Neural cell (in vitro differentiated cells): ENCODE results near the gene KRTAP27-1.

Experiments used
- CTCF ChIP-seq: fragments of 450-650 bp; IDR thresholded peaks from 2 replicates; pipeline ENCODE4 v1.5.1; 2014; ENCODE audit warnings: antibody characterized with exemption, mild to moderate bottlenecking, moderate library complexity; ENCODE audit not compliant: poor library complexity, severe bottlenecking
- EP300 ChIP-seq: fragments of 450-650 bp; conservative IDR thresholded peaks from 2 replicates; pipeline ENCODE4 v1.6.1; 2014; ENCODE audit warnings: antibody characterized with exemption, mild to moderate bottlenecking, moderate library complexity; ENCODE audit not compliant: poor library complexity, severe bottlenecking
- EZH2 ChIP-seq: fragments of 200-600, 300-800 bp; shearing (Covaris generic), sonication (generic); IDR thresholded peaks from 2 replicates; pipeline ENCODE4 v1.6.1; 2014; ENCODE audit warnings: antibody characterized with exemption, low read length, borderline replicate concordance, mild to moderate bottlenecking; ENCODE audit not compliant: insufficient read depth, poor library complexity, severe bottlenecking
- POLR2AphosphoS5 ChIP-seq: IDR thresholded peaks from 2 replicates; pipeline ENCODE4 v1.6.1; 2012
- RAD21 ChIP-seq: fragments of 450-650 bp; conservative IDR thresholded peaks from 2 replicates; pipeline ENCODE4 v1.6.1; 2014; ENCODE audit warnings: antibody characterized with exemption, mild to moderate bottlenecking, moderate library complexity
- REST ChIP-seq: IDR thresholded peaks from 2 replicates; pipeline ENCODE4 v1.6.1; 2012; ENCODE audit warnings: borderline replicate concordance
- TAF1 ChIP-seq: IDR thresholded peaks from 2 replicates; pipeline ENCODE4 v1.6.1; 2012; ENCODE audit warnings: low read depth

- TF ChIP-seq CTCF (no peak), EZH2 (no peak), POLR2AphosphoS5 (no peak), REST (no peak), RAD21 (no peak), EP300 (no peak), TAF1 (no peak)
Observed at GRCh38 chr21:30351534-30351933, 14.0 kb upstream of the KRTAP27-1 start.
